Sigmoid colon (tissue), 7 donors: ENCODE data around the gene BBS1. TPM values are rescaled to one million over a fixed set of nuclear protein-coding genes. Genes with fewer than 3 reads are reported as not detected.

Experiments used
- DNase-seq: peaks from one replicate; pipeline ENCODE4 v3.0.0-alpha.2; 2019
- H3K27ac ChIP-seq, 4 donors: fragments of 200-600 bp; sonication (generic); one replicate each; pipeline ENCODE4 v1.5.1; 2016 to 2019; ENCODE audit warnings: mild to moderate bottlenecking in 1 of 4
- H3K27me3 ChIP-seq, 3 donors: fragments of 200-600 bp; sonication (generic); one replicate each; pipeline ENCODE4 v1.5.1; 2019; ENCODE audit warnings: mild to moderate bottlenecking in 1 of 3
- H3K36me3 ChIP-seq, 4 donors: fragments of 200-600 bp; sonication (generic); one replicate each; pipeline ENCODE4 v1.5.1; 2016 to 2019
- H3K4me1 ChIP-seq, 4 donors: fragments of 200-600 bp; sonication (generic); one replicate each; pipeline ENCODE4 v1.5.1; 2017 to 2019
- H3K4me3 ChIP-seq, 4 donors: fragments of 200-600 bp; sonication (generic); one replicate each; pipeline ENCODE4 v1.5.1; 2017 to 2019; ENCODE audit warnings: mild to moderate bottlenecking in 2 of 4, moderate library complexity in 1 of 4
- H3K9me3 ChIP-seq, 4 donors: fragments of 200-600 bp in 3 of 4; sonication (generic) in 3 of 4; one replicate each; pipeline versions ENCODE4 v1.5.1 to v1.6.1; 2013 to 2019
- CTCF ChIP-seq, 4 experiments: fragments of 450-650 bp in 3 of 4; fragments of 200-600 bp in 1 of 4; IDR thresholded peaks; one replicate each; pipeline ENCODE4 v1.5.1; 2016 to 2019; ENCODE audit warnings: antibody characterized with exemption in 4 of 4, mild to moderate bottlenecking in 3 of 4, moderate library complexity in 2 of 4
- EP300 ChIP-seq, 4 donors: sonication (generic); formaldehyde crosslinking; IDR thresholded peaks; one replicate each; pipeline ENCODE4 v1.6.1; 2017; ENCODE audit warnings: antibody characterized with exemption in 4 of 4
- POLR2A ChIP-seq, 2 donors: fragments of 450-650 bp; IDR thresholded peaks; one replicate each; pipeline ENCODE4 v1.6.1; 2016; ENCODE audit warnings: antibody characterized with exemption in 2 of 2, mild to moderate bottlenecking in 2 of 2, moderate library complexity in 2 of 2
- POLR2AphosphoS5 ChIP-seq, 4 donors: sonication (generic); formaldehyde crosslinking; IDR thresholded peaks; one replicate each; pipeline ENCODE4 v1.6.1; 2017; ENCODE audit warnings: antibody characterized with exemption in 4 of 4
- WGBS, 2 donors: extraction: QIAGEN DNeasy Blood & Tissue Kit; methylation state at CpG; one replicate each; pipeline ENCODE4 v1.1.7; 2013; 5-methylcytosine and 5-hydroxymethylcytosine counted together
- intact Hi-C: fragments of 100-400 bp; cut with DNase I; formaldehyde crosslinking; loops from one replicate; pipeline ENCODE4 v1.15.1; 2023
- polyA plus RNA-seq, 3 donors: library from polyadenylated mRNA; stranded (reverse); fragments of 200-250 nt; gene quantifications; one replicate each; pipeline ENCODE4 v1.2.3, GENCODE V29; 2013
- total RNA-seq, 4 donors: library from RNA; depleted of rRNA; stranded (reverse); fragments of >200 nt; gene quantifications; one replicate each; pipeline ENCODE4 v1.1.0, GENCODE V29; 2016
- donor health status: healthy with polysubstance abuse.
- donor health status: Bipolar disorder and iron deficiency.
- donor health status: healthy.

The BBS1 gene
- total and polyA plus RNA-seq, 7 donors = 7.8 to 91.4 (median 50.2) TPM

- no peak overlapping the region for H3K27ac ChIP-seq
- intact Hi-C loops = no loop called here
- 82 to 91% methylated on average over 6 of the region's 6 CpGs for WGBS, 2 donors
- H3K4me1 ChIP-seq = peaks cover 0 to 25% (median 18%) of the 10 kb centered on the region in 4 donors
- H3K4me3 ChIP-seq = no peak overlapping the region
- TF ChIP-seq CTCF (IDR thresholded peaks at IDR 0.05) (no peak), POLR2AphosphoS5 (IDR thresholded peaks at IDR 0.05) (no peak), EP300 (IDR thresholded peaks at IDR 0.05) (no peak), POLR2A (IDR thresholded peaks at IDR 0.05) (no peak)
- DNase-seq = no peak
- no peaks in the 10 kb centered on the region for H3K9me3 ChIP-seq
- no peaks in the 10 kb centered on the region for H3K27me3 ChIP-seq
- peaks cover 16 to 38% (median 17%) of the 10 kb centered on the region in 4 donors for H3K36me3 ChIP-seq
Measured at GRCh38 chr11:66468691-66469090, 41.7 kb upstream of the BBS1 start.

DNA sequence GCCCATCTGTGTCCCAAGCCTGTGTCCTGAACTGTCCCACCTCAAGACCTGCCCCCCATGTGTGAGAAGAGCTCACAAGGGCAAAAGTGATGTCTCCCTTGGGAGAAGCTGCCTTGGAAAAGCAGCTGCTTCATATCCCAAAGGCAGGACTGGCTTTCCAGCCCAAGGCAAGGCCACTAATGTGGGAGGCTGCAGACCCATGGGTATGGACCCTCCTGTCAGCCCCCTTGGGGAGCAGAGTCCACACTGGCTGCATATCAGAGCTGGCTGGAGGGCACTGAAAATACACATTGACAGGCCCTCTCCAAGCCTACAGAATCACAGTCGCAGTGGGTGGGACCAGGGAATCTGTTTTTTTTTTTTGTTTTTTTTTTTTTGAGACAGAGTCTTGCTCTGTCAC is 41.0 kb upstream of the BBS1 start:
- no peaks in the 10 kb centered on the region for H3K27me3 ChIP-seq

DNA sequence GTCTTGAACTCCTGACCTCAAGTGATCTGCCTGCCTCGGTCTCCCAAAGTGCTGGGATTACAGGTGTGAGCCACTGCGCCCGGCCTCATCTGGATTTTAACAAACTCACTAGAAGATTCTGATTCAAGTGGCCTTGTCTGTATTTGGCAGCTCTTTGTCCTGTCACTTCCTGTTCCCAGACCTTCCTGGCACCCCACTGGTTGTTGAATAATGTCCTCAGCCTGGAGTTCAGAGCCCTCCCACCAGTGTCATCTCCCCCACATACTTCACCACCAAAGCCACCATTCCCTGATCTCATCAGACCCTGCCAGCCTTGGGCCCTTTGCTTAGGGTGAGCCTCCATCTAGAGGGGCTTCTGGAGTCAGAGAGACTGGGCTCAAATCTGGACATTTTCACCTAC is 40.4 kb upstream of the BBS1 start:
- no peak for DNase-seq
- H3K4me1 ChIP-seq = peaks cover 0 to 25% (median 18%) of the 10 kb centered on the region in 4 donors
- no peak for TF ChIP-seq POLR2A (IDR thresholded peaks at IDR 0.05)
- TF ChIP-seq POLR2AphosphoS5 (IDR thresholded peaks at IDR 0.05) = no peak
- no peak for TF ChIP-seq CTCF (IDR thresholded peaks at IDR 0.05)
- no peak for TF ChIP-seq EP300 (IDR thresholded peaks at IDR 0.05)
- no peak overlapping the region for H3K4me3 ChIP-seq
- WGBS, 2 donors = 91 to 93% methylated on average over 3 of the region's 3 CpGs
- no peaks in the 10 kb centered on the region for H3K9me3 ChIP-seq
- no peaks in the 10 kb centered on the region for H3K27me3 ChIP-seq
- intact Hi-C loops = no loop called here
- H3K27ac ChIP-seq = no peak overlapping the region
- peaks cover 16 to 52% (median 23%) of the 10 kb centered on the region in 4 donors for H3K36me3 ChIP-seq

More for the DNA sequence above, 41.0 kb upstream of the BBS1 start:
- intact Hi-C loops = no loop called here
- H3K36me3 ChIP-seq = peaks cover 16 to 46% (median 23%) of the 10 kb centered on the region in 4 donors
- 88 to 90% methylated on average over 1 of the region's 1 CpG for WGBS, 2 donors
- H3K27ac ChIP-seq = no peak overlapping the region
- H3K4me1 ChIP-seq = peaks cover 0 to 25% (median 18%) of the 10 kb centered on the region in 4 donors
- no peaks in the 10 kb centered on the region for H3K9me3 ChIP-seq
- no peak overlapping the region for H3K4me3 ChIP-seq
- TF ChIP-seq EP300 (IDR thresholded peaks at IDR 0.05) (no peak), POLR2A (IDR thresholded peaks at IDR 0.05) (no peak), CTCF (IDR thresholded peaks at IDR 0.05) (no peak), POLR2AphosphoS5 (IDR thresholded peaks at IDR 0.05) (no peak)
- no peak for DNase-seq

DNA sequence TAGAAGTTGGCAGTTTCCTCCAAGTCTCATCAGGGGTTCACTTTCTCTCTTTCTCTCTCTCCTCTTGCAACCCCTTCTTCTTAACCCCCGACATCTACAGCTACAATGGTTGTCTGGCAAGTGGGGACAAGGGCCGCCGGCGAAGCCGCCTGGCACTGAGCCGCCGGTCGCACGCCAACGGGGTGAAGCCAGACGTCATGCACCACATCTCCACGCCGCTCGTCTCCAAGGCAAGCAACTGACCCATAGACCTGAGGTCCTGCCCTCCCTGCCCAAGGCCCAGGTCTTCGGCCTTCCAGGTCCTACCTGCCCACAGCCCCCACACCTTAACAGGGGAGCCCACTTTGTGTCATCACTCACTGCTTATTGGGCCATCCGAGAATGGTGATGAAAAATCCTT is 39.3 kb upstream of the BBS1 start:
- intact Hi-C loops = no loop called here
- DNase-seq = no peak
- H3K27me3 ChIP-seq = no peaks in the 10 kb centered on the region
- no peaks in the 10 kb centered on the region for H3K9me3 ChIP-seq
- H3K4me1 ChIP-seq = peaks cover 0 to 15% (median 13%) of the 10 kb centered on the region in 4 donors
- H3K4me3 ChIP-seq = no peak overlapping the region
- H3K27ac ChIP-seq = no peak overlapping the region
- WGBS, 2 donors = 96 to 97% methylated on average over 16 of the region's 16 CpGs
- TF ChIP-seq CTCF (IDR thresholded peaks at IDR 0.05) = no peak
- TF ChIP-seq POLR2AphosphoS5 (IDR thresholded peaks at IDR 0.05) = no peak
- TF ChIP-seq POLR2A (IDR thresholded peaks at IDR 0.05) = no peak
- TF ChIP-seq EP300 (IDR thresholded peaks at IDR 0.05) = no peak
- peaks cover 16 to 63% (median 26%) of the 10 kb centered on the region in 4 donors for H3K36me3 ChIP-seq

GRCh38 chr11:66472054-66472453 is 38.4 kb upstream of the BBS1 start:
- Histone ChIP-seq H3K36me3 (peaks cover 16 to 64% (median 26%) of the 10 kb centered on the region in 4 donors), H3K9me3 (no peaks in the 10 kb centered on the region), H3K27ac (no peak overlapping the region), H3K4me1 (peaks cover 0 to 13% (median 11%) of the 10 kb centered on the region in 4 donors), H3K27me3 (no peaks in the 10 kb centered on the region), H3K4me3 (no peak overlapping the region)
- DNase-seq = no peak
- intact Hi-C loops = no loop called here
- WGBS, 2 donors = 89 to 94% methylated on average over 9 of the region's 9 CpGs
- TF ChIP-seq POLR2A (IDR thresholded peaks at IDR 0.05) (no peak), EP300 (IDR thresholded peaks at IDR 0.05) (no peak), CTCF (IDR thresholded peaks at IDR 0.05) (no peak), POLR2AphosphoS5 (IDR thresholded peaks at IDR 0.05) (no peak)
